Fibroblast of pulmonary artery (primary cell): ENCODE results near the gene LGALS1.

Experiments used
- DNase-seq: peaks from one replicate; pipeline ENCODE4 v3.0.0-alpha.2; 2010; ENCODE audit warnings: low read depth
- H3K4me3 ChIP-seq: replicated peaks from 2 replicates; pipeline ENCODE4 v1.5.1; 2011; ENCODE audit warnings: low read depth, mild to moderate bottlenecking, control low read depth, low read length, moderate library complexity
- TF ChIP-seq, protein P1 (sequence below): IDR thresholded peaks from 2 replicates; pipeline ENCODE4 v1.5.1; 2011; ENCODE audit warnings: mild to moderate bottlenecking, control low read depth, low read length, inconsistent platforms; ENCODE audit errors: missing control alignments

Gene LGALS1

DNA sequence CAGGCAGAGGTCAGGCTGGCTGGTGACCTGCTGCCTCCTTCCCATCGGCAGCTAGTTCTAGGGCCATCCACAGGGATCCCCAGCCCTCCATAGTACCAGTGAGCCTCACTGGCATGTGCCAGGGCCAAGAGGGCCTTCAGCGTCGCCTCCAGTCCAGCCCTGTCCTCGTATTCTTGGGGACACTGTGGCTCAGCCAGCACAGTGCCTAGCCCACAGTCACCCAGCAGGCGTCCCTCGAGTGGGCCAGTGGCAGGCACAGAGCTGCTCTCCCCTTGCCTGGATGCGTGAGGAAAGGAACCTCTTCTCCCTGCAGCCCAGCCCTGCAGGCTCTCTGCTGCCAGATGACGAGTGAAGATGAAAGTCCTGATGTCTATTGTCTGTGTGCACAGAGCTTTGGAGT is 46.6 kb upstream of the LGALS1 start:
- no peak overlapping the region for H3K4me3 ChIP-seq
- TF ChIP-seq, protein P1, sequence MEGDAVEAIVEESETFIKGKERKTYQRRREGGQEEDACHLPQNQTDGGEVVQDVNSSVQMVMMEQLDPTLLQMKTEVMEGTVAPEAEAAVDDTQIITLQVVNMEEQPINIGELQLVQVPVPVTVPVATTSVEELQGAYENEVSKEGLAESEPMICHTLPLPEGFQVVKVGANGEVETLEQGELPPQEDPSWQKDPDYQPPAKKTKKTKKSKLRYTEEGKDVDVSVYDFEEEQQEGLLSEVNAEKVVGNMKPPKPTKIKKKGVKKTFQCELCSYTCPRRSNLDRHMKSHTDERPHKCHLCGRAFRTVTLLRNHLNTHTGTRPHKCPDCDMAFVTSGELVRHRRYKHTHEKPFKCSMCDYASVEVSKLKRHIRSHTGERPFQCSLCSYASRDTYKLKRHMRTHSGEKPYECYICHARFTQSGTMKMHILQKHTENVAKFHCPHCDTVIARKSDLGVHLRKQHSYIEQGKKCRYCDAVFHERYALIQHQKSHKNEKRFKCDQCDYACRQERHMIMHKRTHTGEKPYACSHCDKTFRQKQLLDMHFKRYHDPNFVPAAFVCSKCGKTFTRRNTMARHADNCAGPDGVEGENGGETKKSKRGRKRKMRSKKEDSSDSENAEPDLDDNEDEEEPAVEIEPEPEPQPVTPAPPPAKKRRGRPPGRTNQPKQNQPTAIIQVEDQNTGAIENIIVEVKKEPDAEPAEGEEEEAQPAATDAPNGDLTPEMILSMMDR, result no peak
- no peak for DNase-seq

DNA sequence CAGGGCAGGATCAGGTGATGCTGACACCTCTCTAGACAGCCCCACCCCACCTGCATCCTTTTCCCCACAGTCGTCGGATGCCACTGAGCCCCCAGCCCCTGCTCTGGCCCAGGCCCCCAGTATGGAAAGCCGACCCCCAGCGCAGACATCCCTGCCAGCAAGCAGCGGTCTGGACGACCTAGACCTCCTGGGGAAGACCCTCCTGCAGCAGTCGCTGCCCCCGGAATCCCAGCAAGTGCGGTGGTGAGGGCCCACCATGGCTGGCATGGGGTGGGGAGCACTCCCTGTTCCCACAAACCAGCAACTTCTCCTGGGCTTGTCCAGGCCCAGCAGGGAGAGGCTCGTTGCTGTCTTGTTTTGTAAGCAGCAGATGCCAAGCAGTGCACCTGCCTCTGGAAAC is 45.5 kb upstream of the LGALS1 start:
- H3K4me3 ChIP-seq, result no peak overlapping the region
- TF ChIP-seq, protein P1, result no peak
- DNase-seq, result no peak

DNA sequence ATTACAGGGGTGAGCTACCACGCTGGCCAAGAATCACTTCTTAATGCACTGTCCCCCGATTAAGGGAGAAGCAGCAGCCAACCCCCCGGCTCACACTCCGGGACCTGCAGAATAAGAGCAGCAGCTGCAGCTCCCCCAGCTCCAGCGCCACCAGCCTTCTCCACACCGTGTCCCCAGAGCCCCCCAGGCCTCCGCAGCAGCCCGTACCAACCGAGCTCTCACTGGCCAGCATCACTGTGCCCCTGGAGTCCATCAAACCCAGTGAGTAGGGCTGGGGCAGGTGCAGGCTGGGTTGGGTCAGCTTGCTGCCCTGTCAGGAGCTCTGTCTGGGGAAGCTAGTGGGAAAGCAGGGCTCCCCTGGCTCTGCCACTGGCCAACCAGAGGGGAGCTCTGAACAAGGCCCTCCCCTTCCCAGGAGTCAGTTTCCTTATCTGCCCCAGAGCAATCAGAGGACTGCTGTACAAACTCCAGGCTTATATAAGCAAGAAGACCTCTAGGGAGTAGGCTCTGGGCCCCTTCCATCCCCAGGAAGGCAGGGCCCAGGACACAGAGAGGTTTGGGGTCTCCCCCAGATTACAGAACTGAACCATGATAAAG is 44.5 kb upstream of the LGALS1 start:
- TF ChIP-seq, protein P1, result no peak
- no peak overlapping the region for H3K4me3 ChIP-seq
- no peak for DNase-seq

DNA sequence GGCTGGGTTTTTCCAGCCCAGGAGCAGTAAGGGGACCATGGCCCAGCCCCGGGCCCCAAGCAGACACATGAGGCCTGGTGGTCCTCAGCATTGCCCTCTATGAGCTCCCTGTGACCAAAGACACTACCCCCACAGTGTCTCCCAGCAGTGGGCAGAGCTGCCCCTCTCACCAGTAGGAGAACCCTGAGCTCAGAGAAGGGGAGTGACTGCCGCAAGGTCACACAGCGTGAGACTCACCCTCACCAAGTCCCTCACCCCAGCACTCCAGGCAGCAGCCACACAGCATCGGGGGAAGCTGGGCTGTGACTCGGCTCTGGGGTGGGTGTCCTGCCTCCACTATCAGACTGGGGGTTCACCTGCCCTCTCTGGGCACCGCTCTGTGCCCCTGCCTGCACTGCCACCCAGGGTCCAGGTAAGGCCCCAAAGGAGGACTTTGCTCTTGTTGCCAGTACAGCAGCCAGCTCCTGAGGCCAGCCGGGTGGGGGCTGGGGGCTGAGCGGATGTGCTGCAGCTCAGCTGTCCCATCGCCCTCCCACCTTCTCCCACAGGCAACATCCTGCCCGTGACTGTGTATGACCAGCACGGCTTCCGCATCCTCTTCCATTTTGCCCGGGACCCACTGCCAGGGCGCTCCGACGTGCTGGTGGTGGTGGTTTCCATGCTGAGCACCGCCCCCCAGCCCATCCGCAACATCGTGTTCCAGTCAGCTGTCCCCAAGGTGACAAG is 43.8 kb upstream of the LGALS1 start:
- TF ChIP-seq, protein P1, result no peak
- no peak overlapping the region for H3K4me3 ChIP-seq
- DNase-seq, result no peak

DNA sequence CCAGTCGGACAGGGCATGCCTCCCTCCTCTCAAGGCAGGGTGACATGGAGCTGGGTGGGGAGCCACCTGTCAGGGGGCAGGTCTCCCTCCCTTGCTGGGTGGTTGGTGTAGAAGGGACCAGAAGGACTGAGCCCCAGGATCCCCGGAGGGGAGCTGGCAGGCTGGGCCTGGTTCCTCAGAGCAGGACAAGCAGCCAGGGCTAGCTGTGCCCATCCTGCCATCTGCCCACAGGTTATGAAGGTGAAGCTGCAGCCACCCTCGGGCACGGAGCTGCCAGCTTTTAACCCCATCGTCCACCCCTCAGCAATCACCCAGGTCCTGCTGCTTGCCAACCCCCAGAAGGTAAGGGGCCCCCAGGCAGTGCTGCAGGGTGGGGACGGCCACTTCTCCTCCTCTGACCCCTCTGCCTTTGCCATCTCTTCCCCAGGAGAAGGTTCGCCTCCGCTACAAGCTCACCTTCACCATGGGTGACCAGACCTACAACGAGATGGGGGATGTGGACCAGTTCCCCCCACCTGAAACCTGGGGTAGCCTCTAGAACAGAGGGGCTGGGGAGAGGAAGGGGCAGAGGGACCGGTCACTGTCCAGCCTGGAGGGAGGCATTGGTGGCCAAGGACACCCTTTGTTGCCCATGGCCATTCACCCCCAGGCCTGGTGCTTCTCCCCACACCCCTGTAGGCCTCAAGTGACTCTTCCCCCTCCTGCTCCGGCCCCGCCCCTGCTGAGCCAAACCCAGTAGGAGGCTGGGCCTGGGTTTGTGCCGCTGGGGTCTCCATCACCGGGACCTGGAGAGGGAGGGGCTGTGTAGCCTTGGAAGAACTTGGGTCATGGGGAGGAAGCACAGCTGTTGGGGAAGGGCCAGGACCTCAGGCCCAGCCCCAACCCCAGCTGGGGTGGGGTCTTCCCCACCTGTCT is 43.0 kb upstream of the LGALS1 start:
- H3K4me3 ChIP-seq, result no peak overlapping the region
- DNase-seq, result no peak
- TF ChIP-seq, protein P1, result no peak

DNA sequence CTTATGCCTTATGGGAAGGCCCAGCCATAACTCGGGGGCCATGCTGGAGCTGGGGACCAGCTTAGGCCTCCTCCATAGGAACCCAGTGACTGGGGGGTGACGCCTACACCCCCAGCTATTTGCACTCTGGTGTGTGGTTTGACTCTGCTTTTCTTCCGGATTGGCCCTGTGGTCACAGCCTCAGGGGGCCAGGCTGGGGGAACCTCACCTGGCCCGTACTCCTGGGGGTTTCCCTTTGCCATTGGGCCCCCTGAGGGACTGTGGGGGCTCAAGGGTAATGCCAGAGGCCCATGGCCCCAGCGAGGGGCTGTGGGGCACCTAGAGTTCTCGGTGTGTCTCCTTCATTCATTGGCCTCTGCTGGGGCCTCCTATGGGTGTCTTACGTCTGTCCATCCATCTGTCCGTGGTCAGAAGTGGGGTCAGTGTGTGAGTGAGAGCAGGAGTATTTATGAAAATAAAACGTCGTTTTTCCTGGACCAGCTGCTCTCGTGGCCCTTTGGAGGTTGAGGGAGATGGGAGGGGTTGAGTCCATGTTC is 42.3 kb upstream of the LGALS1 start:
- DNase-seq, result no peak
- H3K4me3 ChIP-seq, result no peak overlapping the region
- TF ChIP-seq, protein P1, result no peak
